Left lung (tissue), 10 donors: ENCODE measurements around the gene RARB. TPM values are rescaled to one million over a fixed set of nuclear protein-coding genes. Genes with fewer than 3 reads are reported as not detected.

Experiments used
- ATAC-seq: fragments of 200-7000 bp; cut with Tn5 transposase; one replicate; pipeline ENCODE4 v1.9.1; 2020; ENCODE audit warnings: moderate library complexity
- DNase-seq, 4 donors: peaks; one replicate each; pipeline ENCODE4 v3.0.0-alpha.2; 2013 to 2020
- H3K27ac ChIP-seq, 2 donors: fragments of 200-600 bp; sonication (generic) in 1 of 2; one replicate each; pipeline versions ENCODE4 v1.5.0 to v1.8.0; 2020 to 2021
- H3K27me3 ChIP-seq, 2 donors: fragments of 200-600 bp; sonication (generic) in 1 of 2; one replicate each; pipeline versions ENCODE4 v1.5.0 to v1.8.0; 2020 to 2021
- H3K36me3 ChIP-seq, 2 donors: fragments of 200-600 bp; sonication (generic) in 1 of 2; one replicate each; pipeline versions ENCODE4 v1.5.0 to v1.8.0; 2020 to 2021
- H3K4me1 ChIP-seq, 2 donors: fragments of 200-600 bp; one replicate each; pipeline ENCODE4 v1.8.0; 2021
- H3K4me3 ChIP-seq, 2 donors: fragments of 200-600 bp; sonication (generic) in 1 of 2; one replicate each; pipeline versions ENCODE4 v1.5.0 to v1.8.0; 2020 to 2021; ENCODE audit warnings: mild to moderate bottlenecking in 1 of 2
- H3K9me3 ChIP-seq, 2 donors: fragments of 200-600 bp; sonication (generic) in 1 of 2; one replicate each; pipeline versions ENCODE4 v1.5.0 to v1.8.0; 2020 to 2021
- CTCF ChIP-seq, 2 donors: fragments of 200-600 bp; sonication (generic) in 1 of 2; IDR thresholded peaks; one replicate each; pipeline versions ENCODE4 v1.5.0 to v1.8.0; 2021; ENCODE audit warnings: antibody characterized with exemption in 2 of 2
- intact Hi-C, 2 donors: fragments of 100-400 bp; cut with DNase I; formaldehyde crosslinking; loops; one replicate each; pipeline versions ENCODE4 v1.11.2 to v1.14.2; 2022
- polyA plus RNA-seq, 6 donors: library from polyadenylated mRNA; unstranded; fragments of 120-200 nt; gene quantifications; one replicate each; pipeline ENCODE4 v1.2.1, GENCODE V29; 2013; ENCODE audit not compliant: insufficient read length in 6 of 6
- total RNA-seq, 2 donors: library from RNA; stranded (reverse); fragmentation: NEBNext Ultra II Directional; extraction: Animal tissue kit (Norgen Biotek cat#: 25700); gene quantifications; one replicate each; pipeline ENCODE4 v1.2.1, GENCODE V29; 2021
- donor health status: DM: no; HTN: yes; CAD: no.
- donor health status: DM: no; HTN: no; CAD: no.

RARB gene
- total and polyA plus RNA-seq, 8 donors = 4.1 to 40.1 (median 33.3) TPM

- peak overlapping the region; percentile 7 to 67 for H3K27ac ChIP-seq
- intact Hi-C loops = no loop called here
- H3K4me3 ChIP-seq = no peak overlapping the region
- no peak for TF ChIP-seq CTCF (IDR thresholded peaks at IDR 0.05)
- H3K4me1 ChIP-seq = peaks cover 0 to 5% of the 10 kb centered on the region in 2 donors
- H3K27me3 ChIP-seq = no peaks in the 10 kb centered on the region
- DNase-seq (peak in 1 of 4 donors; percentile 68), ATAC-seq (peak; percentile 56)
- H3K36me3 ChIP-seq = no peaks in the 10 kb centered on the region
- H3K9me3 ChIP-seq = no peaks in the 10 kb centered on the region
Observed at GRCh38 chr3:25454005-25454927, 26.2 kb downstream of the RARB start.

GRCh38 chr3:25455441-25456132, 27.5 kb downstream of the RARB start:
- no peaks in the 10 kb centered on the region for H3K27me3 ChIP-seq
- peak in 1 of 4 donors; percentile 62 for DNase-seq

GRCh38 chr3:25456723-25457670, 28.9 kb downstream of the RARB start:
- intact Hi-C loops = no loop called here
- Histone ChIP-seq H3K36me3 (no peaks in the 10 kb centered on the region), H3K9me3 (no peaks in the 10 kb centered on the region), H3K4me3 (no peak overlapping the region), H3K27ac (peak overlapping the region in 1 of 2 donors; percentile 37), H3K4me1 (peaks cover 0 to 5% of the 10 kb centered on the region in 2 donors), H3K27me3 (no peaks in the 10 kb centered on the region)
- TF ChIP-seq CTCF (IDR thresholded peaks at IDR 0.05) = no peak
- no peak for ATAC-seq
- DNase-seq = no peak

More at GRCh38 chr3:25455441-25456132, 27.5 kb downstream of the RARB start:
- Histone ChIP-seq H3K4me3 (no peak overlapping the region), H3K9me3 (no peaks in the 10 kb centered on the region), H3K27ac (peak overlapping the region; percentile 9 to 67), H3K36me3 (no peaks in the 10 kb centered on the region), H3K4me1 (peaks cover 0 to 5% of the 10 kb centered on the region in 2 donors)
- intact Hi-C loops = no loop called here
- peak; percentile 47 for ATAC-seq
- TF ChIP-seq CTCF (IDR thresholded peaks at IDR 0.05) = no peak

GRCh38 chr3:25457671-25458419, 29.8 kb downstream of the RARB start:
- intact Hi-C loops = no loop called here
- no peaks in the 10 kb centered on the region for H3K27me3 ChIP-seq
- no peaks in the 10 kb centered on the region for H3K36me3 ChIP-seq
- H3K27ac ChIP-seq = peak overlapping the region in 1 of 2 donors; percentile 37
- H3K9me3 ChIP-seq = no peaks in the 10 kb centered on the region
- DNase-seq (no peak), ATAC-seq (no peak)
- H3K4me3 ChIP-seq = no peak overlapping the region
- H3K4me1 ChIP-seq = peaks cover 0 to 5% of the 10 kb centered on the region in 2 donors
- no peak for TF ChIP-seq CTCF (IDR thresholded peaks at IDR 0.05)
